Right renal pelvis (tissue), 4 donors: ENCODE data around the gene SMIM5. TPM values are rescaled to one million over a fixed set of nuclear protein-coding genes. Genes with fewer than 3 reads are reported as not detected.

Source experiments
- DNase-seq, 4 donors: peaks; one replicate each; pipeline ENCODE4 v3.0.0-alpha.2; 2013; ENCODE audit warnings: low read depth in 4 of 4, low spot score in 3 of 4, missing footprints in 1 of 4
- polyA plus RNA-seq, 4 donors: library from polyadenylated mRNA; unstranded; fragments of 120-200 nt; gene quantifications; one replicate each; pipeline ENCODE4 v1.2.1, GENCODE V29; 2013; ENCODE audit not compliant: insufficient read length in 4 of 4

The SMIM5 gene
- polyA plus RNA-seq, 4 donors, result 4.0 to 9.1 (median 6.2) TPM

DNA sequence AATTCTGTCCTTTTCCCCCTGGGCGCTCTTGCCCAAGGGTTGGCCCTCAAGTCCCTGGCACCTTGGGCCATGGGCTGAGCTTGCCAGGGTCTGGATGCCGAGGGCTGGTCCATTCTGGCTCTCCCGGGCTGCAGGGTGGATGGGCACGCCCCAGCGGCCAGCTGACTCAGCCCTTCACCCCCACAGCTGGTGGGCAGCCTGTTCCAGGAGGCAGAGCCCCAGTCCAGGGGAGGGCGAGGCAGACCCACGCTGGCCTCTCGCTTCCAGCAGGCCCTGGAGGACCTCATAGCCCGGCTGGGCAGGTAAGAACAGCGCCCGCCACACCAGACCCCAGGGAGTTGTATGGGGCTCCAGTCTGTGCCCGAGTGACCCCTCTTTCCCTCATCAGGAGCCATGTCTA, 30.6 kb upstream of the SMIM5 start:
- DNase-seq, result no peak

DNA sequence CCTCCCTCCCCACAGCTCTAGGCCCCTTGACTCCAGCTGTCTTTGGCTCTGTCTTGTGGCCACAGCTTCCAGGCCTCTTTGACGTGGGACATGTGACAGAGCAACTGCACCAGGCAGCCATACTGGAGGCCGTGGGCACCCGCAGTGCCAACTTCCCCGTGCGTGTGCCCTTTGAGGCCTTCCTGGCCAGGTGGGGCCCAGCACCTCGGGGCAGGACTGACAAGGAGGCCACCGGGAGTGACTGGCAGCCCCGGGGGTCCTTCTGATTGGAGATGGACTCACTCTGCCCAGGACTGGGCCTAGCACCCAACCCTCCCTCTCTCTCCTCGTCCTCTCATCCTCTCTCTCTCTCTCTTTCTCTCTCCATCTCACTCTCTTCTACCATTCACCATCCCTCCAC, 30.1 kb upstream of the SMIM5 start:
- DNase-seq, result no peak

DNA sequence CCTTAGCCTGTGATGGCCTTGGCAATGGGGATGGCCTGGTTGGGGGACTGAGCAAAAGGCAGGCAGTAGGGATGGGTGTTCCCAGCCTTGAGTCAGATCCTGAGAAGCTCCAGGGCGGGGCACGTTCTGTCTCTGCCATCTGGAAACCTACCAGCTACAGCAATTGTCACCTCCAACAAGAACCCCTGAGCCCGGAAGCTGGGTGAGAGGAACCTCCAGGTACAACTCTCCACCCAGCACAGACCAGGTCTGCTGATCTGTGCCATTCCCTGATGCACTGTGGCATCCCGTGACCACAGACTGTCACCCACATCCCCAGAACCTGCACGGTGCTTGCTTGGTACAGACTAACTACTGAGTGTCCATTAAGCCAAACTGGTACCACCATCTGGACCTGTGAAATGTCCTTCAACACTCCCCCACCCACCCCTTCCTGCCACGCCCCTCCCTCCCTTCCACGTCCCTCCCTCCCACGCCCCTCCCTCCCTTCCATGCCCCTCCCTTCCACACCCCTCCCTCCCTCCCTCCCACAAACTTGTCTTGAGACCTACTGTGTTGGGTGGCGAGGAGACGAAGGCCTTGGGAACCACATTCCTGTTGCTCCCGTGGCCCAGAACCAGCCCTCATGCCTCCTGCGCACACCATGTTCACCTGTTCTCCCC, 29.1 kb upstream of the SMIM5 start:
- no peak for DNase-seq

DNA sequence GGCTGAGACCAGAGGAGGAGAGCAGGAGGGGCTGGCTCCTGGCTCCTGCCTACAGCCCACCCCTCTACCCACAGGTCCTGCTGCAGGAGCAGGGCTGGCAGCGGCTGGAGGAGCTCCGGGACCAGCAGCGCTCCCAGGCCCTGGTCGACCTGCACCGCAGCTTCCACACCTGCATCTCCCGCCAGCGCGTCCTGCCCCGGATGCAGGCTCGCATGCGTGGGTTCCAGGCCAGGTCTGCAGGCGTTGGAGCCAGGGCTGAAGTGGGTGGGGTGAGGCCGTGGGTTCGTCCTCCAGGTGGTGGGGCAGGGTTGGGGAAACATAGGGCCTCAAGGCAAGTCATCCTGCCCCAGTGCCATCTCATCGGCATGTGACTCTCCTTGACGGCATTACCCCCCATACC, 27.4 kb upstream of the SMIM5 start:
- DNase-seq, result no peak

DNA sequence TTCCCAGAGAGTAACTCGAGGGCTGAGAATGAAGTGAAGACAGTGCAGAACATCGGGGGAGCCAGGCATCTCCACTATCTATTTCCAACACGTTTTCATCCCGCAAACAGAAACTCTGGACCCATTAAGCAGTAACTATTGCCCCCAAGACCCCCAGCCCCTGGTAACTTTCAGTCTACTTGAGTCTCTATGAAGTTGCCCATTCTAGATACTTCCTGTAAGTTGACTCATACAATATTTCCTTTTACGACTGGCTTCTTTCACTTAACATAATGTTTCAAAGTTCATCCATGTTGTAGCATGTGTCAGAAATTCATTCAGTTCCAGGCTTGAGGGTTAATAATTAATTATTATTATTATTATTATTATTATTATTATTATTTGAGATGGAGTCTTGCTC, 26.1 kb upstream of the SMIM5 start:
- no peak for DNase-seq

DNA sequence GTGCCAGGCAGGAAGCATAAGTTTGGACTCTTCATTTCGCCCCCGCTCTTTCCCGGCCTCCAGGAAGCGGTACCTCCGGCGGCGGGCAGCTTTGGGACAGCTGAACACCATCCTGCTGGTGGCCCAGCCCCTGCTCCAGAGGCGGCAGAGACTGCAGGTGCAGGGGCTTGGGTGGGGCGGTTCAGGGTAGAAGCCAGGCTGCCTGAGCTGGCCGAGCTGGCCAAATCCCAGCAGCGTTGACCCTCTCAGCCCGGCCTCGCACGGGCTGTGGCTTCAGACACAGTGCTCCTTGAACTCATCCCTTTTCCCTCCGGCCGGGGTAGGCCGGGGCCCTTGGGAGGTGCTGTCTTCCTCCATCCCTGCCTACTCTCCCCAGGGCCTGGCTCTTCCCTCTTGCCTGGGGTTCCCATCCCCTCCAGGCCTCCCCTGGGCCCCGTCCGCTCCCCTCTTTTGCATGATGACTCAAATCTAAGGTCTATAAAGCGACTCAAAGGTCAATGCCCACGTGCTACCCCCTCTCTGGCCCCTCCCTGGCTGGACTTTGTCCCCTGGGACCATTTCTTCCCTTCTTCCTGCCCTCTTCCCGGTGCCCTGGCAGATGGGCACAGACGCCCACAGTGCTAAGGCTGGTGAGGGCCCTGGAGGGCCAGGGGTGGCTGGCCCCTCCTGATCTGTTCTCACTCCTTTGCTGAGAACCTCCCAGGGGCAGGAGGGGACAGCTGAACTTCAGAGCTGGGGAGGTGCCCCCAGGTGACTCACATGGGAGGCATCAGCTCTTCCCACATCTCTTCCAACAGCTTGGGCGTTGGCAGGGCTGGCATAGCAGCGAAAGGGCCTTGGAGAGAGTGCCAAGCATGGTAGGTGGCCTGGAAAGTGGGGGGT, 22.9 kb upstream of the SMIM5 start:
- no peak for DNase-seq

DNA sequence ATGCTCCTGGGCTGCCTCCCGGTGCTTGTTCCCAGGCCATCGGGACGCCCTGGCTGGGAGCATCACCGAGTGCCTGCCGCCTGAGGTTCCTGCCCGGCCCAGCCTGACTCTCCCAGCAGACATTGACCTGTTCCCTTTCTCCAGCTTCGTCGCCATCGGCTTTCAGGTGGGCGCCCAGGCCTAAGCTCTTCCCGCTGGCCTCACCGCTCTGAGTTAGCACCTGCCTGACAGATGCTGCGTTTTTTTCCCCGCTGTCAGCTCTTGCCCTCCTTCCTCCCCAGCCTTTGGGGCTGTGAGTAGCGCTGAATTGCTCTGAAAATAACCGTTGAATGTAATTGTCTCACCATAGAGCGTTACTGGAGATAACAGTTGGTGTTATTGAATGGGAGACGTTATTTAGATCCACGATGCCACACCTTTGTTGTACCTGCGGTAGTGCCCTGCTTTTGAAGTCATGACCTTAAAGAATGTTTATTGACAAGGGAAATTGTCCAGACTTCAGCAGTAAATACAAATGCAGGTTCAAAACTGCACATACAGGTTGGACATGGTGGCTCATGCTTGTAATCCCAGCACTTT, 21.3 kb upstream of the SMIM5 start:
- DNase-seq, result no peak

DNA sequence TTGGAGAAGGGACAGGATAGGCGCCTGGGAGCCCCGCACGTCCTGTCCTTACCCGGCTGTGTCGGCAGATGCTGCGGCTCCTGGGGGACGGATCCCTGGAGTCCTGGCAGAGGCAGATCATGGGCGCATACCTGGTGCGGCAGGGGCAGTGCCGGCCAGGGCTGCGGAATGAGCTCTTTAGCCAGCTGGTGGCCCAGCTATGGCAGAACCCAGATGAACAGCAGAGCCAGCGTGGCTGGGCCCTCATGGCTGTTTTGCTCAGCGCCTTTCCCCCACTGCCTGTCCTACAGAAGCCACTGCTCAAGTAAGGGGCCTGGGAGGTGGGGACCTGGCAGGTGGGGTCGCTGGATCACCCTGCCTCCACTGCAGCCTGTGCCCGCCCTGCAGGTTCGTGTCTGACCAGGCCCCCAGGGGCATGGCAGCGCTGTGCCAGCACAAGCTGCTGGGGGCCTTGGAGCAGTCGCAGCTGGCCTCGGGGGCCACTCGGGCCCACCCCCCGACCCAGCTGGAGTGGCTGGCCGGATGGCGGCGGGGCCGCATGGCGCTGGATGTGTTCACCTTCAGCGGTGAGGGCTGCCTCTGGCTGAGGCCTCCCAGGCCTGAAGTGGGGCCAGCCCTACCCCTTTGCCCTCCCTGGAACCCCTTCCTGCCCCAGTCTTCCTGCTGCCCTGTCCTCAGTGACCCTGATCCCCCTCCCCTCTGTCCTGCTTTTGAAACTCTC, 20.2 kb upstream of the SMIM5 start:
- DNase-seq, result no peak

DNA sequence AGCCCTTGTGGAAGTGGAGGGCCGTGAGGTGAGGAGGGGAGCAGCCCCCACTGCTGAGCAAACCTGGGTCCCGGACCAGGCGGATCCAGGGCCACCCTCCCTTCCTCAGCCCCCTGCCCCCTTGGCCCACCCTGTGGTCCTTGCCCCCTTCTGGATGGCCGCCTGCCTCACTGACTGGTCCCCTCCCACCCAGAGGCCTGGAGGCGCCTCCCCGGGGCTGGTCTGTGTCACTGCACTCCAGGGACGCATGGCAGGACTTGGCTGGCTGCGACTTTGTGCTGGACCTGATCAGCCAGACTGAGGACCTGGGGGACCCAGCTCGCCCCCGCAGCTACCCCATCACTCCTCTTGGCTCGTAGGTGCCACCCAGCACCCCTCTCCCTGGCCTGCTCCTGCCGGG, 19.2 kb upstream of the SMIM5 start:
- no peak for DNase-seq

DNA sequence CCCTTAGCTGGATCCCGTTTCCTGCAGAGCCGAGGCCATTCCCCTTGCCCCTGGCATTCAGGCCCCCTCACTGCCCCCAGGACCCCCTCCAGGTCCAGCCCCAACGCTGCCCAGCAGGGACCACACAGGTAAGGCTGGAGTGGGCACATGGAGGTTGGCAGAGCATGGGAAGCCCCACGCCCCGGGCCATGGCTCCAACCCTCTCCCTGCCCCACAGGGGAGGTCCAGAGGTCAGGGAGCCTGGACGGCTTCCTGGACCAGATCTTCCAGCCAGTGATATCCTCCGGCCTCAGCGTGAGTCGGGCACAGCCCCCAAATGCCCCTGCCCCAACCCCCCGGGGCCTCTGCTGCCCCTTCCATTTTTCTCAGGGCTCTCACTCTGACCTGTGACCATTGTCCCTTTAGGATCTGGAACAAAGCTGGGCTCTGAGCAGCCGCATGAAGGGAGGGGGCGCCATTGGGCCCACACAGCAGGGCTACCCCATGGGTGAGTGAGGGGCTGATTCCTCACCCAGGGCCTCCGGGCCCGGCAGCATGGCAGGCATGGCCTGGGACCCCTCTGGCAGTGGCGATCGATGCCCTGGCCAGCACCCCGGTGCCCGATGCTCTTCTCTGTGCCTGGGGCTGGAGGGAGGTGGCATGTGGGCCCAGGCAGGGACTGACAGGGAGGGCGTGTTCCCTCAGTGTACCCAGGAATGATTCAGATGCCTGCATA, 18.5 kb upstream of the SMIM5 start:
- DNase-seq, result no peak

DNA sequence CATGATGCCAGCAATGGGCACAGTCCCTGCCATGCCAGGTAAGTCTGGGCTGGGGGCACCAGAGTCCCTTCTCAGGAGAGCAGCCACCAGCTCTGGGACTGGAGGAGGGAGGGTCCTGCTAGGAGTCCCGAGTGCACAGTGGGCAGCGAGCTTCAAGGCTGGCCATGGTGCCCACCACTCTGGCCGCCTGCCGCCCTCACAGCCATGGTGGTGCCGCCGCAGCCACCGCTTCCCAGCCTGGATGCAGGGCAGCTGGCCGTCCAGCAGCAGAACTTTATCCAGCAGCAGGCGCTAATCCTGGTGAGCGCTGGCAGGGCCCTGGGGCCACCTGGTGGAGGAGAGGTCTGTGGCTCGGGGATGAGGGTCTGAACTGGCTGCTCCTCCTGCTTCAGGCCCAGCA, 17.9 kb upstream of the SMIM5 start:
- no peak for DNase-seq

DNA sequence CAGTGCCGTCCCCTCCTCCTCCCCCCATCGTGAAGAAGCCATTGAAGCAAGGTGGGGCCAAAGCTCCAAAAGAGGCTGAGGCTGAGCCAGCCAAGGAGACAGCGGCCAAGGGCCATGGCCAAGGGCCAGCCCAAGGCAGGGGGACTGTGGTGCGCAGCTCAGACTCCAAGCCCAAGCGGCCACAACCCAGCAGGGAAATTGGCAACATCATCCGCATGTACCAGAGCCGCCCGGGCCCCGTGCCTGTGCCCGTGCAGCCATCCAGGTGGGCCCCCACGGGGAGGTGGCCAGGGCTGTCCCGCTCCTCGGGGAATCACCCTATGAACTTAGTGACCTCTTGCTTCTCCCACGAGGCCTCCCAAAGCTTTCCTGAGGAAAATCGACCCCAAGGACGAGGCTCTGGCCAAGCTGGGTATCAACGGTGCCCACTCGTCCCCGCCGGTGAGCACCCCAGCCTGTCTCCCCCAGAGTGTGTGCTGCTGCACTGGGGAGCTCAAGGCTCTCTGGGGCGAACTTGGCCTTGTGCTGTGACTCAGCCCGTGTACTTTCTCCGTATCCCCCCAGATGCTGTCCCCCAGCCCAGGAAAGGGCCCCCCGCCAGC, 16.6 kb upstream of the SMIM5 start:
- no peak for DNase-seq

DNA sequence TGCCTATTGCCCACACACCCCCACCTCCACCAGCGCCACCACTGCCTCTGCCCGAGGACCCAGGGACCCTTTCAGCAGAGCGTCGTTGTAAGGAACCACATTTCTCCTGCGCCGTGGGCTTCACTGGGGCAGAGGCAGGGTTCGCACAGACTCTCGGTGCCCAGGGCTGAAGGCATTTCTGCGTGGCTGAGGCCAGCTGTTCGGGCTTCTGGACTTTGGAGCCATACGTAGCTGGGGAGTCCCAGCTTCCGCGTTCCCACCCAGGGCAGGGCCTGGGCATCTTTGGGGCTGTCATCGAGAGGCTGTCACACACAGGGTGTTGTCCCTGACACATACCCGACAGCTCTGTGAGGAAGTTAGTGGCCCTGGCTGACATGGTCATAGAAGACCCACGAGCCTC, 16.0 kb upstream of the SMIM5 start:
- DNase-seq, result no peak

DNA sequence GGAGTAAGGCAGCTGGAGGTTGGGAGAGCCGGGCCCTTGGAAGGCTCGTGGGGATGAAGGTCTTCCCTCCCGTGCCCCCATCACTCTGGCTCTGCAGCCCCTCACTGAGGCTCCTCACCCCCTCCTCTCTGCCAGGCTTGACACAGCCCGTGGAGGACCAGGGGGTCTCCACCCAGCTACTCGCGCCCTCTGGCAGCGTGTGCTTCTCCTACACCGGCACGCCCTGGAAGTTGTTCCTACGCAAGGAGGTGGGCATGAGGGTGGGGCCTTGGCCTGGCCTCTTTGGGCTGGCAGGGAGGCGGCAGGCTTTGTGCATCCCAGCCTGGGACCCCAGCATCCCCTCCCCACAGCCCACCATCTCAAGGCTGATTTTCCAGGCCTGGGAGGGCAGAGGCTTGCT, 15.6 kb upstream of the SMIM5 start:
- DNase-seq, result no peak

DNA sequence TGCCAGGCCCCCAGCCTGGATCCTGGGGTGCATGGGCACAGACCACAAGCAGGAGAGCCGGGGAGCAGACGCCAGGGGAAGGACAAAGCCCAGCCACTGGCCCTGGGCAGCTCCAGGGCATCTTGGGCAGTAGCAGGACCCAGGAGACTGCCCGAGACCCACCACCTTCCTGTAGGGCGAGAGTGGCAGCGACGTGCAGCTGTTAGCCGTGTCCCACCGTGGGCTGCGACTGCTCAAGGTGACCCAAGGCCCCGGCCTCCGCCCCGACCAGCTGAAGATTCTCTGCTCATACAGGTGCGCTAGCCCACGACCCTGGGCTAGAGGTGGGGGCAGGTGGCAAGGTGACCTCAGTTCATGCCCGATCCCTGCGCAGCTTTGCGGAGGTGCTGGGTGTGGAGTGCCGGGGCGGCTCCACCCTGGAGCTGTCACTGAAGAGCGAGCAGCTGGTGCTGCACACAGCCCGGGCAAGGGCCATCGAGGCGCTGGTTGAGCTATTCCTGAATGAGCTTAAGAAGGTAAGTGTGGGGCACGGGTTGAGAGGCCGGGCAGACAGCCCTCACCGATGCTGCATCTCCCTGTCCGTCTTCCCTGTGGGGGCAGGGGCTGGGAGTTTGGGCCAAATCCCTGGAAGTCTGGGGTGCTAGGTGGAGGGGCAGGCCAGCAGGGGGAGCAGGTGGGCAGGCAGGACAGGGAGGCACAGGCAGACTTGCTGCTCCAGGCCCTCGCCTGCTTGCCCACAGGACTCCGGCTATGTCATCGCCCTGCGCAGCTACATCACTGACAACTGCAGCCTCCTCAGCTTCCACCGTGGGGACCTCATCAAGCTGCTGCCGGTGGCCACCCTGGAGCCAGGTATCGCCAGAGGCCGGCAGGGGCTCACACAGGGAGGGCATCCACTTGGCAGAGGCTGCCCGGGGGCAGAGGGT, 13.5 kb upstream of the SMIM5 start:
- DNase-seq, result no peak

DNA sequence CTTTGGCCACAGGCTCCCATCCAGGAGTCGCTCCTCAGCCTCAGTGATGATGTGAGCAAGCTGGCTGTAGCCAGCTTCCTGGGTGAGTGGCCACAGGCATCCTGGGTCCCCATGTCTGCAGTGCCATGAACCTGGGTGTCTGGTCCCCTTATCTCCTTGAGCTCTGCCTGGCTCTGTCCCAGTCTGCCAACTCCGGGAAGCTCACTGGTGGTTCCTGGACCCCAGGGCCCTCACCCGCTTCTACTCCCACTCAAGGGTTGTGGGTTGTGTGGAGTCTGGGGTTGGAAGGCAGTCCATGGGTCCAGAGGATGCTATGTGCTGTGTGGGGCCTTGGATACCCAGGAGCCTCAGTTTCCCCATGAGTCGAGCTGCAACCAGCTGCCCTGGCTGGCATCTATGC, 11.7 kb upstream of the SMIM5 start:
- DNase-seq, result no peak

DNA sequence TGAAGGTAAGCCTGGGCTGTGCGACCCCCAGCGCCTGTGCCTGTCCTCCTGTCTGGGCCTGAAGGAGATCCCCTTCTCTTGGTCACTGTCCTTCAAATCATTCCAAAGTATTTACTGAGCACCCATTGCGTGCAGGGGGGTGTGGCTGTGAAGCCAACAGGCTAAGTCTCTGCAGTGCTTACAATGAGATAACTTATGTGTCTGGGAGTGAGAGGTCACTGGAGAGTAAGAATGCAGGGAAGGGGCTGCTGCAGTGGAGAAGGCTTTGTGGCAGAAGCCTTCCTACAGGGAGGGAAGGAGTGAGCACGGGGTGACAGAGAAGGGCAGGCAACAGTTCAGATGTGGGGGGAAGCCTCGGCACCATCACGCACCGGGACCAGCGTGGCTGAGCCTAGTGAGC, 11.2 kb upstream of the SMIM5 start:
- DNase-seq, result no peak

DNA sequence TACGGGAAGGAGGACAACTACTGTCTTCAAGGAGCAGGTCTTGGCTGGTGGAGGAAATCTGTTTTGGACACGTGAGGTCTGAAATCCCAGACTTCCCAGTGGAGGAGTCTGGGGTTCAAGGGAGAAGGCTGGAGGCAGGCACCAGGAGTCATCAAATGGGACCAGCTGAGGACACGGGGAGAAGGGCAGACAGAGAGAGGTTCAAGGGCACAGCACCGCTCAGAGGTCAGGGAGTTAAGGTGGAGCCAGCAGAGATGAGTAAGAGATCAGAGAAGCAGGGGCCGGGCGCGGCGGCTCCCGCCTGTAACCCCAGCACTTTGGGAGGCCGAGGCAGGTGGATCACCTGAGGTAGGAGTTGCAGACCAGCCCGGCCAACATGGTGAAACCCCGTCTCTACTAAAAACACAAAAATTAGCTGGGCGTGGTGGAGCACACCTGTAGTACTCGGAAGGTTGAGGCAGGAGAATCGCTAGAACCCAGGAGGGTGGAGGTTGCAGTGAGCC, 10.4 kb upstream of the SMIM5 start:
- DNase-seq, result no peak

DNA sequence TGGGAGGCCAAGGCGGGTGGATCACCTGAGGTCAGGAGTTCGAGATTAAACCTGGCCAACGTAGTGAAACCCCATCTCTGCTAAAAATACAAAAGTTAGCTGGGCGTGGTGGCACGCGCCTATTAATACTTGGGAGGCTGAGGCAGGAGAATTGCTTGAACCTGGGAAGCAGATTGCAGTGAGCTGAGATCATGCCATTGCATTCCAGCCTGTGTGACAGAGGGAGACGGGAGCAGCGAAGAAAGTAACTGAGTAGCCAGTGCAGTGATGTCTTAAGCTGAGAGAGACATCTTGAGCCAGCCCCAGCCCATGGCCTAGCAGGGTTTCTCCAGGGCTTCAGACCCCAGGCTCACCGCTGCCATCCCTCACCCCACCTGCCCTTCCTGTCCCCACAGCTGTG, 9.8 kb upstream of the SMIM5 start:
- DNase-seq, result no peak
